ENCODE measurements around the gene PPIL4.
"Not testable (repeated sequence)": the region's sequence is repeated elsewhere in the genome, so short reads cannot be mapped to it uniquely, and the experiment has no call there.

PPIL4 gene

DNA sequence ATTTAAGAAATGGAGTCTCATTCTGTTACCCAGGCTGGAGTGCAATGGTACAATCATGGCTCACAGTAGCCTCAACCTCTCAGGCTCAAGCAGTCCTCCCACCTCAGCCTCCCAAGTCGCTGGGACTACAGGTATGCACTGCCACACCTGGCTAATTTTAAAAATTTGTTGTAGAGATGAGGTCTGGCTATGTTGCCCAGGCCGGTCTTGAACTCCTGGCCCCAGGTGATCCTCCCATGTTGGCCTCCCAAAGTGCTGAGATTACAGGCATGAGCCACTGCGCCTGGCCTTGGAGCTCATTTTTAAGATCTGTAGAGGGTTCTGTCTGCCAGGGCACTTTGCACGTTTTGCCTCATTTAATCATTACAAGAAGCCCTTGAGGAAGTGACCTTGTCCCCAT lies 78.6 kb downstream of the PPIL4 start:
- in situ Hi-C loops (cut with MboI; ENCODE audit: low sequenced_read_pairs, unreplicated experiment) = no loop called here
- no peak for TF ChIP-seq CTCF (IDR thresholded peaks at IDR 0.05; ENCODE audit: borderline replicate concordance, control extremely low read depth, extremely low read depth, insufficient read depth, missing control alignments)
- DNase-seq (ENCODE audit: low spot score) = no peak

- in situ Hi-C loops (cut with MboI; ENCODE audit: low sequenced_read_pairs, unreplicated experiment) = no loop called here
- no peak for TF ChIP-seq CTCF (IDR thresholded peaks at IDR 0.05; ENCODE audit: borderline replicate concordance, control extremely low read depth, extremely low read depth, insufficient read depth, missing control alignments)
- no peak for DNase-seq (ENCODE audit: low spot score)
Observed at GRCh38 chr6:149464411-149464810, 81.4 kb downstream of the PPIL4 start.

GRCh38 chr6:149463781-149464180 lies 82.1 kb downstream of the PPIL4 start:
- no peak for DNase-seq (ENCODE audit: low spot score)
- TF ChIP-seq CTCF (IDR thresholded peaks at IDR 0.05; ENCODE audit: borderline replicate concordance, control extremely low read depth, extremely low read depth, insufficient read depth, missing control alignments) = no peak
- in situ Hi-C loops (cut with MboI; ENCODE audit: low sequenced_read_pairs, unreplicated experiment) = no loop called here

GRCh38 chr6:149462712-149463111 lies 83.1 kb downstream of the PPIL4 start:
- in situ Hi-C loops (cut with MboI; ENCODE audit: low sequenced_read_pairs, unreplicated experiment) = not testable (repeated sequence)

GRCh38 chr6:149461670-149462069 lies 84.2 kb downstream of the PPIL4 start:
- no peak for TF ChIP-seq CTCF (IDR thresholded peaks at IDR 0.05; ENCODE audit: borderline replicate concordance, control extremely low read depth, extremely low read depth, insufficient read depth, missing control alignments)
- in situ Hi-C loops (cut with MboI; ENCODE audit: low sequenced_read_pairs, unreplicated experiment) = no loop called here
- DNase-seq (ENCODE audit: low spot score) = no peak

More at GRCh38 chr6:149462712-149463111, 83.1 kb downstream of the PPIL4 start:
- DNase-seq (ENCODE audit: low spot score) = not testable (repeated sequence)

DNA sequence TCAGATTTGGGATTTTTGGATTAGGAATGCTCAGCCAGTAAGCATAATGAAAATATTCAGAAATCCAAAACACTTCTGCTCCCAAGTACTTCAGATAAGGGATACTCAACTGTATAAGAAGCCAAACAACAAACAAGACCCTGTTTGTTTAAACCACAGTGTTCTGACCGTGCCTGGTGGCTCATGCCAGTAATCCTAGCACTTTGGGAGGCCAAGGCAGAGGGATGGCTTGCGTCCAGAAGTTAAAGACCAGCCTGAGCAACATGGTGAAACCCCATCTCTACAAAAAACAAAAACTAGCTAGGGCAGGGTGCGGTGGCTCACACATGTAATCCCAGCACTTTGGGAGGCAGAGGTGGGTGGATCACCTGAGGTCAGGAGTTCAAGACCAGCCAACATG lies 85.6 kb downstream of the PPIL4 start:
- in situ Hi-C loops (cut with MboI; ENCODE audit: low sequenced_read_pairs, unreplicated experiment); DNase-seq (ENCODE audit: low spot score): not testable (repeated sequence)

- no peak for TF ChIP-seq CTCF (IDR thresholded peaks at IDR 0.05; ENCODE audit: borderline replicate concordance, control extremely low read depth, extremely low read depth, insufficient read depth, missing control alignments)
- in situ Hi-C loops (cut with MboI; ENCODE audit: low sequenced_read_pairs, unreplicated experiment) = no loop called here
- DNase-seq (ENCODE audit: low spot score) = no peak
Observed at GRCh38 chr6:149459761-149460160, 86.1 kb downstream of the PPIL4 start.

- no peak for DNase-seq (ENCODE audit: low spot score)
- no peak for TF ChIP-seq CTCF (IDR thresholded peaks at IDR 0.05; ENCODE audit: borderline replicate concordance, control extremely low read depth, extremely low read depth, insufficient read depth, missing control alignments)
- in situ Hi-C loops (cut with MboI; ENCODE audit: low sequenced_read_pairs, unreplicated experiment) = no loop called here
Observed at GRCh38 chr6:149458806-149459205, 87.0 kb downstream of the PPIL4 start.

Data from GM13976 (cell line).